Sigmoid colon (tissue), 7 donors: ENCODE results near the gene IL1RAPL1. TPM values are rescaled to one million over a fixed set of nuclear protein-coding genes. Genes with fewer than 3 reads are reported as not detected.

Experiments
- DNase-seq: peaks from one replicate; pipeline ENCODE4 v3.0.0-alpha.2; 2019
- H3K27ac ChIP-seq, 4 donors: fragments of 200-600 bp; sonication (generic); one replicate each; pipeline ENCODE4 v1.5.1; 2016 to 2019; ENCODE audit warnings: mild to moderate bottlenecking in 1 of 4
- H3K27me3 ChIP-seq, 3 donors: fragments of 200-600 bp; sonication (generic); one replicate each; pipeline ENCODE4 v1.5.1; 2019; ENCODE audit warnings: mild to moderate bottlenecking in 1 of 3
- H3K36me3 ChIP-seq, 4 donors: fragments of 200-600 bp; sonication (generic); one replicate each; pipeline ENCODE4 v1.5.1; 2016 to 2019
- H3K4me1 ChIP-seq, 4 donors: fragments of 200-600 bp; sonication (generic); one replicate each; pipeline ENCODE4 v1.5.1; 2017 to 2019
- H3K4me3 ChIP-seq, 4 donors: fragments of 200-600 bp; sonication (generic); one replicate each; pipeline ENCODE4 v1.5.1; 2017 to 2019; ENCODE audit warnings: mild to moderate bottlenecking in 2 of 4, moderate library complexity in 1 of 4
- H3K9me3 ChIP-seq, 4 donors: fragments of 200-600 bp in 3 of 4; sonication (generic) in 3 of 4; one replicate each; pipeline versions ENCODE4 v1.5.1 to v1.6.1; 2013 to 2019
- EP300 ChIP-seq, 4 donors: sonication (generic); formaldehyde crosslinking; IDR thresholded peaks; one replicate each; pipeline ENCODE4 v1.6.1; 2017; ENCODE audit warnings: antibody characterized with exemption in 4 of 4
- POLR2A ChIP-seq, 2 donors: fragments of 450-650 bp; IDR thresholded peaks; one replicate each; pipeline ENCODE4 v1.6.1; 2016; ENCODE audit warnings: antibody characterized with exemption in 2 of 2, mild to moderate bottlenecking in 2 of 2, moderate library complexity in 2 of 2
- POLR2AphosphoS5 ChIP-seq, 4 donors: sonication (generic); formaldehyde crosslinking; IDR thresholded peaks; one replicate each; pipeline ENCODE4 v1.6.1; 2017; ENCODE audit warnings: antibody characterized with exemption in 4 of 4
- WGBS, 2 donors: extraction: QIAGEN DNeasy Blood & Tissue Kit; methylation state at CpG; one replicate each; pipeline ENCODE4 v1.1.7; 2013; 5-methylcytosine and 5-hydroxymethylcytosine counted together
- intact Hi-C: fragments of 100-400 bp; cut with DNase I; formaldehyde crosslinking; loops from one replicate; pipeline ENCODE4 v1.15.1; 2023
- polyA plus RNA-seq, 3 donors: library from polyadenylated mRNA; stranded (reverse); fragments of 200-250 nt; gene quantifications; one replicate each; pipeline ENCODE4 v1.2.3, GENCODE V29; 2013
- total RNA-seq, 4 donors: library from RNA; depleted of rRNA; stranded (reverse); fragments of >200 nt; gene quantifications; one replicate each; pipeline ENCODE4 v1.1.0, GENCODE V29; 2016
- TF ChIP-seq, protein P1 (sequence below), 4 experiments: fragments of 450-650 bp in 3 of 4; fragments of 200-600 bp in 1 of 4; IDR thresholded peaks; one replicate each; pipeline ENCODE4 v1.5.1; 2016 to 2019; ENCODE audit warnings: antibody characterized with exemption in 4 of 4, mild to moderate bottlenecking in 3 of 4, moderate library complexity in 2 of 4
- donor health status: healthy with polysubstance abuse.
- donor health status: Bipolar disorder and iron deficiency.
- donor health status: healthy.

Gene IL1RAPL1
- total and polyA plus RNA-seq, 7 donors = 0.07 to 2.5 (median 1.2) TPM; not detected in 2

DNA sequence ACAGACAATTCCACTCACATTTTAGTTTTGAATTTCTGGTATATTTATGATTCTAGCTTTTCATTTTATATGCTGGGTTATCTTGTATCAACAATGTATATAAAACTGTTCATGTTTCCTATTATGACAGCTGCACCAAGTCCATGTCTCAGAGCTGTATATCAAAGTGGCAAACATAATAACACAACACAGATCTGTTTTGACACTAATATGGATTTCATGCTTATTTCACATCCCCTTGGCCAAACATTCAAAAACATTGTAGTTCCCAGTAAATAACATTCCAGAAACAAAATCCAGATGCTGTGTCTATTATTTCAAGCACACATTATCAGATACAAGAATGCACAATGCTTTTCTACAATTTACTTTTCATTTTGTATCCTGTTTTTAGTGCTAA, 1247.5 kb downstream of the IL1RAPL1 start:
- no peak for DNase-seq
- no peaks in the 10 kb centered on the region for H3K27me3 ChIP-seq
- intact Hi-C loops = no loop called here

GRCh38 chrX:29841750-29842149, 1254.5 kb downstream of the IL1RAPL1 start:
- intact Hi-C loops = no loop called here
- no peak overlapping the region for H3K4me3 ChIP-seq
- TF ChIP-seq POLR2A (IDR thresholded peaks at IDR 0.05) = no peak
- no peak for TF ChIP-seq POLR2AphosphoS5 (IDR thresholded peaks at IDR 0.05)
- no peak for TF ChIP-seq EP300 (IDR thresholded peaks at IDR 0.05)
- TF ChIP-seq, protein P1, sequence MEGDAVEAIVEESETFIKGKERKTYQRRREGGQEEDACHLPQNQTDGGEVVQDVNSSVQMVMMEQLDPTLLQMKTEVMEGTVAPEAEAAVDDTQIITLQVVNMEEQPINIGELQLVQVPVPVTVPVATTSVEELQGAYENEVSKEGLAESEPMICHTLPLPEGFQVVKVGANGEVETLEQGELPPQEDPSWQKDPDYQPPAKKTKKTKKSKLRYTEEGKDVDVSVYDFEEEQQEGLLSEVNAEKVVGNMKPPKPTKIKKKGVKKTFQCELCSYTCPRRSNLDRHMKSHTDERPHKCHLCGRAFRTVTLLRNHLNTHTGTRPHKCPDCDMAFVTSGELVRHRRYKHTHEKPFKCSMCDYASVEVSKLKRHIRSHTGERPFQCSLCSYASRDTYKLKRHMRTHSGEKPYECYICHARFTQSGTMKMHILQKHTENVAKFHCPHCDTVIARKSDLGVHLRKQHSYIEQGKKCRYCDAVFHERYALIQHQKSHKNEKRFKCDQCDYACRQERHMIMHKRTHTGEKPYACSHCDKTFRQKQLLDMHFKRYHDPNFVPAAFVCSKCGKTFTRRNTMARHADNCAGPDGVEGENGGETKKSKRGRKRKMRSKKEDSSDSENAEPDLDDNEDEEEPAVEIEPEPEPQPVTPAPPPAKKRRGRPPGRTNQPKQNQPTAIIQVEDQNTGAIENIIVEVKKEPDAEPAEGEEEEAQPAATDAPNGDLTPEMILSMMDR (IDR thresholded peaks at IDR 0.05) = no peak

More for the DNA sequence above, 1247.5 kb downstream of the IL1RAPL1 start:
- no peak overlapping the region for H3K27ac ChIP-seq
- H3K4me1 ChIP-seq = no peaks in the 10 kb centered on the region
- no peaks in the 10 kb centered on the region for H3K36me3 ChIP-seq
- TF ChIP-seq EP300 (IDR thresholded peaks at IDR 0.05) (no peak), POLR2AphosphoS5 (IDR thresholded peaks at IDR 0.05) (no peak), POLR2A (IDR thresholded peaks at IDR 0.05) (no peak)
- no peaks in the 10 kb centered on the region for H3K9me3 ChIP-seq
- H3K4me3 ChIP-seq = no peak overlapping the region

GRCh38 chrX:29842552-29842951, 1255.3 kb downstream of the IL1RAPL1 start:
- TF ChIP-seq EP300 (IDR thresholded peaks at IDR 0.05) (no peak), POLR2AphosphoS5 (IDR thresholded peaks at IDR 0.05) (no peak), POLR2A (IDR thresholded peaks at IDR 0.05) (no peak)
- TF ChIP-seq, protein P1 (IDR thresholded peaks at IDR 0.05) = no peak
- Histone ChIP-seq H3K4me1 (no peaks in the 10 kb centered on the region), H3K36me3 (no peaks in the 10 kb centered on the region), H3K27me3 (no peaks in the 10 kb centered on the region), H3K27ac (no peak overlapping the region), H3K4me3 (no peak overlapping the region), H3K9me3 (no peaks in the 10 kb centered on the region)
- DNase-seq = no peak
- 23 to 68% methylated on average over 4 of the region's 4 CpGs for WGBS, 2 donors
- intact Hi-C loops = no loop called here

More at GRCh38 chrX:29841750-29842149, 1254.5 kb downstream of the IL1RAPL1 start:
- H3K9me3 ChIP-seq = no peaks in the 10 kb centered on the region
- H3K27ac ChIP-seq = no peak overlapping the region
- H3K4me1 ChIP-seq = no peaks in the 10 kb centered on the region
- no peaks in the 10 kb centered on the region for H3K27me3 ChIP-seq
- no peak for DNase-seq
- 36 to 38% methylated on average over 3 of the region's 3 CpGs for WGBS, 2 donors
- no peaks in the 10 kb centered on the region for H3K36me3 ChIP-seq

- H3K27me3 ChIP-seq = no peaks in the 10 kb centered on the region
- no peak for DNase-seq
- no peak overlapping the region for H3K4me3 ChIP-seq
- H3K27ac ChIP-seq = no peak overlapping the region
- no peaks in the 10 kb centered on the region for H3K9me3 ChIP-seq
- WGBS, 2 donors = 67 to 76% methylated on average over 4 of the region's 4 CpGs
- intact Hi-C loops = no loop called here
- no peaks in the 10 kb centered on the region for H3K36me3 ChIP-seq
- no peak for TF ChIP-seq POLR2A (IDR thresholded peaks at IDR 0.05)
- TF ChIP-seq EP300 (IDR thresholded peaks at IDR 0.05) = no peak
- TF ChIP-seq POLR2AphosphoS5 (IDR thresholded peaks at IDR 0.05) = no peak
- TF ChIP-seq, protein P1 (IDR thresholded peaks at IDR 0.05) = no peak
- no peaks in the 10 kb centered on the region for H3K4me1 ChIP-seq
These were observed 1264.8 kb downstream of the IL1RAPL1 start for GRCh38 chrX:29851857-29852605.

DNA sequence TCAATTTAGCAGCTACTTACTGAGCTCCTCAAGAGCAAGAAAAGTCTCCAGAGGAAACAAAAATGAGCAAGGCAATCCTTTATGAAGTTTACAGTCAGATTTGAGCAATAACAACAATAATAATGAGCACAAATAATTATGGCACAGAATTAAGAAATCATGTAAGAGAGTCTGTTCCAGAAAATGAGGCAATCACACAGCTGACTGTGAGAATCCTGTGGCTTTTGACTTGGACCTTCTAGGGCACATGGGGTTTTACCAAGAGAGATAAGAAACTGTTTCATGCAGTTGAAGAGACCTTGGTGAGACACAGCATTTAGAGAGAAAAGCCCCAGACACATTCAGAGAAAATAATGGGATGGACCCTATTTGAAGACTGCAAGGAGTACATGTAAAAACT, 1265.5 kb downstream of the IL1RAPL1 start:
- Histone ChIP-seq H3K9me3 (no peaks in the 10 kb centered on the region), H3K4me3 (no peak overlapping the region), H3K27me3 (no peaks in the 10 kb centered on the region), H3K36me3 (no peaks in the 10 kb centered on the region), H3K4me1 (no peaks in the 10 kb centered on the region), H3K27ac (no peak overlapping the region)
- TF ChIP-seq EP300 (IDR thresholded peaks at IDR 0.05) = no peak
- no peak for TF ChIP-seq POLR2A (IDR thresholded peaks at IDR 0.05)
- TF ChIP-seq, protein P1 (IDR thresholded peaks at IDR 0.05) = no peak
- no peak for TF ChIP-seq POLR2AphosphoS5 (IDR thresholded peaks at IDR 0.05)
- DNase-seq = no peak
- intact Hi-C loops = no loop called here
